Heart left ventricle (tissue), 13 donors: ENCODE measurements around the gene IFI16.

ENCODE experiments used
- CTCF ChIP-seq, 12 donors: fragments of 200-600 bp; sonication (generic) in 4 of 12; IDR thresholded peaks; one replicate each; pipeline versions ENCODE4 v1.5.0 to v1.8.0; 2018 to 2022; ENCODE audit warnings: antibody characterized with exemption in 12 of 12, mild to moderate bottlenecking in 5 of 12
- POLR2A ChIP-seq, 2 donors: fragments of 450-650 bp; IDR thresholded peaks; one replicate each; pipeline ENCODE4 v1.6.1; 2017; ENCODE audit warnings: antibody characterized with exemption in 2 of 2, mild to moderate bottlenecking in 2 of 2, moderate library complexity in 2 of 2
- donor health status: ischemic (EF 13 %, LVEDD 7.1; RV severe dilation, severe dysfunction).
- donor health status: DM: no; HTN: yes; CAD: no.
- donor health status: DM: no; HTN: no; CAD: no.
- donor health status: ischemic (EF 25% LVEDD 6.9; RV normal size, moderate dysfunction).
- donor health status: ischemic (EF 25% LVEDD 5.7; RV mildly dilated, moderate dysfunction).
- donor health status: ischemic (EF 35%, LVEDD 5.7; RV mildly dilated, moderate dysfunction).
- donor health status: nonischemic (EF 11% LVEDD 7.7; RV severe dilation, severe dysfunction).
- donor health status: DM: yes; HTN: yes; CAD: no.
- donor health status: PGD.
- donor health status: ischemic (EF 29% LVEDD 5.4; RV normal size, mild dysfunction).
- donor health status: nonischemic (EF 23%, LVEDD 6.1; RV moderate dilation, normal function).

- TF ChIP-seq CTCF (IDR thresholded peaks at IDR 0.05) (no peak), POLR2A (IDR thresholded peaks at IDR 0.05) (no peak)
Observed at GRCh38 chr1:159081626-159082025, 71.9 kb downstream of the IFI16 start.
